ENCODE results near the gene FGF4. TPM values are rescaled to one million over a fixed set of nuclear protein-coding genes. Genes with fewer than 3 reads are reported as not detected.

The FGF4 gene
- total RNA-seq, 1 donor from 2014 or later = not detected

GRCh38 chr11:69727266-69727665 lies 47.9 kb downstream of the FGF4 start:
- DNase-seq = no peak
- no peaks in the 10 kb centered on the region for H3K9me3 ChIP-seq (replicated peaks)

DNA sequence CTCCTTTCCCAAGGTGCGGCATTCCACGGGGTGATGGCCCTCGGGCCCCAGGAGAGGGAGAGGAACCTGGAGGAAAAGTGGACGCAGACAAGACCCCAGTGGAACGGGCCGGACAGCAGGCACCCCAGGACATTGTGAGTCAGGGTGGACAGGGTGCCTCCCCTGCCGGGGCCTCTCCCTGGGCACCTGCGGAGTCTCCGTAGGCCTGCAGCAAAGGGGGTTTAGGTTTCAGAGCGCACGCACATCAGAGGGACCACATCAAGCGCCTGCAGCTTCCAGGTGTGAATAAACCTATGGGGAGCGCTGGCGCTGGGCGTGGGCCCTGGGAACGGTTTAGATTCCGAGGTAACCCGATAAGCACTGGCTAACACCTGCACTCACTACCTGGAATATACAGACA lies 48.7 kb downstream of the FGF4 start:
- no peak overlapping the region for H3K27ac ChIP-seq (replicated peaks)
- intact Hi-C loops (cut with micrococcal nuclease) = no loop called here
- no peak for TF ChIP-seq CTCF (IDR thresholded peaks at IDR 0.05; ENCODE audit: borderline replicate concordance)
- H3K27me3 ChIP-seq (ENCODE audit: low read depth) = peaks cover 97% of the 10 kb centered on the region
- H3K36me3 ChIP-seq = no peaks in the 10 kb centered on the region
- DNase-seq = no peak
- no peaks in the 10 kb centered on the region for H3K4me1 ChIP-seq
- no peaks in the 10 kb centered on the region for H3K9me3 ChIP-seq (replicated peaks)
- H3K4me3 ChIP-seq = no peak overlapping the region

More at GRCh38 chr11:69727266-69727665, 47.9 kb downstream of the FGF4 start:
- no peak overlapping the region for H3K4me3 ChIP-seq
- H3K27me3 ChIP-seq (ENCODE audit: low read depth) = peaks cover 97% of the 10 kb centered on the region
- no peaks in the 10 kb centered on the region for H3K36me3 ChIP-seq
- H3K4me1 ChIP-seq = no peaks in the 10 kb centered on the region
- no peak overlapping the region for H3K27ac ChIP-seq (replicated peaks)
- intact Hi-C loops (cut with micrococcal nuclease) = no loop called here
- no peak for TF ChIP-seq CTCF (IDR thresholded peaks at IDR 0.05; ENCODE audit: borderline replicate concordance)

DNA sequence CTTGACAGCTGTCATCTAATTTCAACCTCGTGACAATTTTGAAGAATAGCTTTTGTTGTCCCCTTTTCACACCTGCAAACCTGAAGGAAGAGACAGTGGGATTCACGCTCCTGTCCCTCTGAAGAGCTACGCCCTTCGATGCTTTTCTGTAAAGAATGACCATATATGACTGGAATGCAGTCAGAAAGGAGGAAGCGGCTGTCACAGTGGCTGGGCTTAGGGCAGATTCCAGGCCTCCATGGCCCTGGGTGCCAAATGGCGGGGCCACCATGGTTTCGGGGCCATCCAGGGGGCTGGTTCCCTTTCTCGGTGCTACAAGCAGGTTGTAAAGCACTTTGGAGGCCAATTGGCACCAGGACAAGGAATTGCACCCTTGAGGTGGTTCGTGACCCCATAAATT lies 49.1 kb downstream of the FGF4 start:
- intact Hi-C loops (cut with micrococcal nuclease) = no loop called here
- H3K4me1 ChIP-seq = no peaks in the 10 kb centered on the region
- H3K27ac ChIP-seq (replicated peaks) = no peak overlapping the region
- H3K36me3 ChIP-seq = no peaks in the 10 kb centered on the region
- no peak for DNase-seq
- H3K27me3 ChIP-seq (ENCODE audit: low read depth) = peaks cover 97% of the 10 kb centered on the region
- no peaks in the 10 kb centered on the region for H3K9me3 ChIP-seq (replicated peaks)
- no peak overlapping the region for H3K4me3 ChIP-seq
- no peak for TF ChIP-seq CTCF (IDR thresholded peaks at IDR 0.05; ENCODE audit: borderline replicate concordance)

- Histone ChIP-seq H3K36me3 (no peaks in the 10 kb centered on the region), H3K4me1 (peaks cover 8% of the 10 kb centered on the region), H3K9me3 (replicated peaks) (no peaks in the 10 kb centered on the region), H3K4me3 (no peak overlapping the region), H3K27me3 (ENCODE audit: low read depth) (peaks cover 98% of the 10 kb centered on the region), H3K27ac (replicated peaks) (no peak overlapping the region)
- DNase-seq = no peak
- TF ChIP-seq CTCF (IDR thresholded peaks at IDR 0.05; ENCODE audit: borderline replicate concordance) = peak; percentile 29
- intact Hi-C loops (cut with micrococcal nuclease) = no loop called here
These were observed 53.4 kb downstream of the FGF4 start for GRCh38 chr11:69721745-69722144.

GRCh38 chr11:69721106-69721505 lies 54.0 kb downstream of the FGF4 start:
- Histone ChIP-seq H3K4me1 (peaks cover 8% of the 10 kb centered on the region), H3K27me3 (ENCODE audit: low read depth) (peaks cover 98% of the 10 kb centered on the region), H3K27ac (replicated peaks) (no peak overlapping the region), H3K4me3 (no peak overlapping the region), H3K36me3 (no peaks in the 10 kb centered on the region), H3K9me3 (replicated peaks) (no peaks in the 10 kb centered on the region)
- intact Hi-C loops (cut with micrococcal nuclease) = no loop called here
- no peak for TF ChIP-seq CTCF (IDR thresholded peaks at IDR 0.05; ENCODE audit: borderline replicate concordance)
- no peak for DNase-seq

Other genes with a start within 250 kb of the FGF4 start
- gene CCND1, start 134.2 kb downstream of the FGF4 start, total RNA-seq = 160 TPM
- 8.9 TPM for gene LTO1, start 100.0 kb downstream of the FGF4 start, total RNA-seq
- gene FGF19, start 71.3 kb downstream of the FGF4 start, total RNA-seq = not detected
- not detected for gene FGF3, start 44.1 kb upstream of the FGF4 start, total RNA-seq